LNCaP clone FGC (cell line): Measurements from ENCODE around the gene HIVEP1.

Source experiments
- DNase-seq: peaks from one replicate; pipeline ENCODE4 v3.0.0-alpha.2; 2011; ENCODE audit warnings: low read depth
- H3K4me3 ChIP-seq: 2 replicates; pipeline ENCODE4 v1.5.1; 2011; ENCODE audit warnings: mild to moderate bottlenecking, low read depth, low read length, control low read depth
- TF ChIP-seq, protein P1 (sequence below): IDR thresholded peaks from 2 replicates; pipeline ENCODE4 v1.5.1; 2012; ENCODE audit warnings: mild to moderate bottlenecking; ENCODE audit not compliant: control insufficient read depth, insufficient read depth; ENCODE audit errors: extremely low read depth

The HIVEP1 gene

DNA sequence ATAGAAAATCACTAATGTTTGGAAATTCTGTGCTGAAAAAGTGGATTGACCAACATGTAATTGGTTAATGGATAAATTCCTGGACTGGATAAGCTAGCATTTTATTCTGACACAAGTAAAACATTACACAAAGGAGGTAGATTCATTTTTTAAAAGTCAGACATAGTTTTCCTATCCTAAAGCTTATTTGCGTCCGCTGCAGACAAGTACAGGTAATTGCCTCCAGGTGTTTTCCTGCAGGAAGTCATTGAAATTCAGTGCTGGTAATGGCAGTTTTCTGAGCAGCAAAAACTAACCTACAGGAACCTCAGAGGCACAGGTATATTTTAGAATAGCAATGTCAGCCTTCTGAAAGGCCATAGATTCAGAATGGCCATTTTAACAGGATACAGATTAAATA lies 20.0 kb upstream of the HIVEP1 start:
- TF ChIP-seq, protein P1, sequence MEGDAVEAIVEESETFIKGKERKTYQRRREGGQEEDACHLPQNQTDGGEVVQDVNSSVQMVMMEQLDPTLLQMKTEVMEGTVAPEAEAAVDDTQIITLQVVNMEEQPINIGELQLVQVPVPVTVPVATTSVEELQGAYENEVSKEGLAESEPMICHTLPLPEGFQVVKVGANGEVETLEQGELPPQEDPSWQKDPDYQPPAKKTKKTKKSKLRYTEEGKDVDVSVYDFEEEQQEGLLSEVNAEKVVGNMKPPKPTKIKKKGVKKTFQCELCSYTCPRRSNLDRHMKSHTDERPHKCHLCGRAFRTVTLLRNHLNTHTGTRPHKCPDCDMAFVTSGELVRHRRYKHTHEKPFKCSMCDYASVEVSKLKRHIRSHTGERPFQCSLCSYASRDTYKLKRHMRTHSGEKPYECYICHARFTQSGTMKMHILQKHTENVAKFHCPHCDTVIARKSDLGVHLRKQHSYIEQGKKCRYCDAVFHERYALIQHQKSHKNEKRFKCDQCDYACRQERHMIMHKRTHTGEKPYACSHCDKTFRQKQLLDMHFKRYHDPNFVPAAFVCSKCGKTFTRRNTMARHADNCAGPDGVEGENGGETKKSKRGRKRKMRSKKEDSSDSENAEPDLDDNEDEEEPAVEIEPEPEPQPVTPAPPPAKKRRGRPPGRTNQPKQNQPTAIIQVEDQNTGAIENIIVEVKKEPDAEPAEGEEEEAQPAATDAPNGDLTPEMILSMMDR, result no peak

DNA sequence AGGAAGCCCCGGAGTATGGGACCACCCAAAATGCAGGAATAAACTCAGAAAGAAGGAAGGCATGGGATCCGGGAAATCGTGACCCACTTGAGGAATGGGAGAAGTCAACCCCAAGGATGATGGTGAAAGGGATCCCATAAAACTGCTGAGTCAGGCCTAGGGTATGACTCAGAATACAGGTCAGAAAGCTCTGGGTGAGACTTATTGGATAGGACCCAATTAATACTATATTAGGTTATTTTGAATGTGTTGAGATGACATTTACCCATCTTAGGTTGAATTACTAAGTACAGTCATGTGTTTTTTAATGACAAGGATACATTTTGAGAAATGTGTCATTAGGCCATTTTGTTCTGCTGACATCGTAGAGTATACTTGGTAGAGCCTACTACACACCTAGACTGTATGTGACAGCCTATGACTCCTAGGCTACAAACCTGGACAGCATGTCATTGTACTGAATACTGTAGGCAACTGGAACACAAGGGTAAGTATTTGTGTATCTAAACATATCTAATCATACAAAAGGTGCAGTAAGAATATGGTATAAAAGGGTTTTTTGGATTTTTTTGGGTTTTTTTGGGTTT lies 17.1 kb upstream of the HIVEP1 start:
- no peak for DNase-seq
- TF ChIP-seq, protein P1, result no peak
- no peak overlapping the region for H3K4me3 ChIP-seq

More for the DNA sequence above, 20.0 kb upstream of the HIVEP1 start:
- no peak overlapping the region for H3K4me3 ChIP-seq
- DNase-seq, result no peak

DNA sequence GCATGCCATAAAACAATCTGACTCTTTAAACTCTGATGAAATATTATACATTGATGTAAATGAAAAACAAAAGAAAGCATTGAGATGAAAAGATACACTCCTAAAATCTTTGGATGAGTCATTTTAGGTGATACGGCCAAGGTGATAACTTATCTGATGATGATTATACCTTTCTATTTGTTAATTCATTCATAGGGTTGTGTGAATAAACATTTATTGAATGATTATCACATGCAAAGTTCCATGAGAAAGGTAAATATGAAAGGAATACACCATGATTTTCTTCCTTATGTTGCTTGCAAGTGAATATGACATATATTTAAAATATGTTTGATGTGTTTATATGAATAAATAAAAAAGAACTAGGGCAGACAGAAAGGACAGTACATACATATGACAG lies 15.4 kb upstream of the HIVEP1 start:
- no peak overlapping the region for H3K4me3 ChIP-seq
- peak; percentile 97 for DNase-seq
- TF ChIP-seq, protein P1, result no peak

DNA sequence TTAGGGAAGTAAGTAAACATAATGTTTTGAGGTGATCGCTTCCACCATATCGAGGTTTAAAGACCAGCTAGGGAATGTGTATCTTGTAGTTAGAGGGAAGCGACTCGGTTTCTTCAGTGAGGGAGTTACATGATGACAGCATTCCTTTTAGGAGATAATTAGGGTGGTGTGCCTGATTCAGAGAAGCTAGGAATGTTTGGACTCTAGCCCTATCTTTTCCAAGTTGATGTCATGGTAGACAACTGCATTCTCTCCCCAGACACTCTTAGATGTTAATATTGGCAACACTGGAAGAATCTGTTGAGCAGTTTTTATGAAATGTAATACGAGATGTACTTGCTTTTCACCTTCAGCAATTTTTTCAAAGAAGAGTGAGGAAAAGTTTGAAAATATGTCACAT lies 12.9 kb upstream of the HIVEP1 start:
- DNase-seq, result no peak
- TF ChIP-seq, protein P1, result no peak
- H3K4me3 ChIP-seq, result no peak overlapping the region

DNA sequence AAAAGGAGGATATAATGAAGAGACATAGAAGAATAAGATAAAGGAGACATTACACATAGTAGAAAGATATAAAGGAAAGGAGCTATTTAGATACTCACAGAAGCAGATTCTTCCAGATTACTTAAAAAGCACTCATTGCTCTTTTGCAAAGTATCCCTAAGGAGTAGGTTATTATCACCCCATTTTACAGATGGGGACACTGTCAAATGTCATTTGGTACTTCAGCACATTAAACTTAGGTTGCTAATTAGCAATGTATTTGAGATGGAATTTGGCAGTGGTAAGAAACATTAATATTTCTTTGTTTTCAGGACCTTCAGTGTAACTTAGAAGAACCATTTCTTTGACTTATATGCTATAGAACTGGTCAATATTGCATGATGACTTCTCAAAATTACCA lies 11.9 kb upstream of the HIVEP1 start:
- no peak overlapping the region for H3K4me3 ChIP-seq
- TF ChIP-seq, protein P1, result no peak
- DNase-seq, result no peak

DNA sequence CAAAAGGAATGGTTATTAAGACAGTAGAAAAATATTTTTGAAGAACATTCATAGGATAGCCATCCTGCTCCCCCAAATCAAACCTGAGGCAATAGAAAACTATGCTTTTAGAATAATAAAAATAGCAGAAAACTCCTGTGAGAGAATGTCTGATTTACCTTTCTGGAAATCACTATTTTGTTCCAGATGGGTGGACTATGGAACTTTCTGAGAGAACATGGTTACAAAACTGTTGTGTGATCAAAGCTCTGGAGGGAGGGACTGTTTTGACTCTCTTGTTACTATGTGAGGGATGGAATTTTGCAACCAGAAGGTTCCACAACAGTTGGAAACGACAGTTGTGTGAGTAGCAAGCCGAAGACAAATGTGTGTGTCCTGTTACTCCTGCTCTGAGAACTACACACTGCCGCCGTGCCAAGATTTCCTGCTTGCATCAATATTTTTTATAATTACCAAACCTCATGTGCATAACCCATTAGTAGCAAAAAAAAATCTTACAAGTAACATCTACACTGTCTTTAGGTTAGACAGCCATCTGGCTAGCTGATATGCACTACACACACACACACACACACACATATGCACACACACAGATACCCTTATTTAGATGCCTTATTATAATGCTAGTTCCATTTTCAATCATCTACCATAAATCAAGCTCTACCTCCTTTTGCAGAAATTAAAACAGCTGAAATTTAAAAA lies 11.0 kb upstream of the HIVEP1 start:
- DNase-seq, result no peak
- TF ChIP-seq, protein P1, result no peak
- no peak overlapping the region for H3K4me3 ChIP-seq
